ENCODE data around the gene MVB12B.
A peak's percentile ranks its signal among the peaks of the same experiment; 100 is the strongest.
"Not testable (repeated sequence)": the region's sequence is repeated elsewhere in the genome, so short reads cannot be mapped to it uniquely, and the experiment has no call there.

The MVB12B gene

GRCh38 chr9:126472198-126472947 is 145.7 kb downstream of the MVB12B start:
- DNase-seq, result no peak
- in situ Hi-C loops (cut with HindIII; ENCODE audit: low pct_ligation_motif_present, low sequenced_read_pairs), result no loop called here
- Histone ChIP-seq H3K4me3 (ENCODE audit: low read depth, low read length) (no peak overlapping the region), H3K27ac (no peak overlapping the region), H3K27me3 (replicated peaks) (no peaks in the 10 kb centered on the region), H3K36me3 (replicated peaks) (no peaks in the 10 kb centered on the region)
- TF ChIP-seq CTCF (IDR thresholded peaks at IDR 0.05; ENCODE audit: low read depth, low read length, missing control alignments), result no peak

- H3K27ac ChIP-seq, result no peak overlapping the region
- in situ Hi-C loops (cut with HindIII; ENCODE audit: low pct_ligation_motif_present, low sequenced_read_pairs), result no loop called here
Observed at GRCh38 chr9:126472948-126473298, 146.3 kb downstream of the MVB12B start.

GRCh38 chr9:126474206-126474765 is 147.7 kb downstream of the MVB12B start:
- Histone ChIP-seq H3K27me3 (replicated peaks) (no peaks in the 10 kb centered on the region), H3K27ac (peak overlapping the region; percentile 94), H3K4me3 (ENCODE audit: low read depth, low read length) (no peak overlapping the region), H3K36me3 (replicated peaks) (no peaks in the 10 kb centered on the region)
- peak; percentile 53 for DNase-seq
- in situ Hi-C loops (cut with HindIII; ENCODE audit: low pct_ligation_motif_present, low sequenced_read_pairs), result no loop called here
- no peak for TF ChIP-seq CTCF (IDR thresholded peaks at IDR 0.05; ENCODE audit: low read depth, low read length, missing control alignments)

More at GRCh38 chr9:126472948-126473298, 146.3 kb downstream of the MVB12B start:
- DNase-seq, result no peak
- Histone ChIP-seq H3K36me3 (replicated peaks) (no peaks in the 10 kb centered on the region), H3K27me3 (replicated peaks) (no peaks in the 10 kb centered on the region), H3K4me3 (ENCODE audit: low read depth, low read length) (no peak overlapping the region)
- TF ChIP-seq CTCF (IDR thresholded peaks at IDR 0.05; ENCODE audit: low read depth, low read length, missing control alignments), result no peak

GRCh38 chr9:126474786-126475485 is 148.3 kb downstream of the MVB12B start:
- Histone ChIP-seq H3K27ac (peak overlapping the region; percentile 94), H3K36me3 (replicated peaks) (no peaks in the 10 kb centered on the region), H3K27me3 (replicated peaks) (no peaks in the 10 kb centered on the region), H3K4me3 (ENCODE audit: low read depth, low read length) (no peak overlapping the region)
- DNase-seq, result peak; percentile 91
- in situ Hi-C loops (cut with HindIII; ENCODE audit: low pct_ligation_motif_present, low sequenced_read_pairs), result no loop called here
- no peak for TF ChIP-seq CTCF (IDR thresholded peaks at IDR 0.05; ENCODE audit: low read depth, low read length, missing control alignments)

GRCh38 chr9:126475933-126476555 is 149.4 kb downstream of the MVB12B start:
- no peaks in the 10 kb centered on the region for H3K27me3 ChIP-seq (replicated peaks)
- DNase-seq, result no peak
- H3K27ac ChIP-seq, result no peak overlapping the region
- H3K4me3 ChIP-seq (ENCODE audit: low read depth, low read length), result no peak overlapping the region
- no peaks in the 10 kb centered on the region for H3K36me3 ChIP-seq (replicated peaks)
- in situ Hi-C loops (cut with HindIII; ENCODE audit: low pct_ligation_motif_present, low sequenced_read_pairs), result no loop called here
- TF ChIP-seq CTCF (IDR thresholded peaks at IDR 0.05; ENCODE audit: low read depth, low read length, missing control alignments), result no peak

GRCh38 chr9:126477432-126477831 is 150.8 kb downstream of the MVB12B start:
- in situ Hi-C loops (cut with HindIII; ENCODE audit: low pct_ligation_motif_present, low sequenced_read_pairs); H3K27ac ChIP-seq; DNase-seq; H3K27me3 ChIP-seq (replicated peaks); H3K36me3 ChIP-seq (replicated peaks); H3K4me3 ChIP-seq (ENCODE audit: low read depth, low read length): not testable (repeated sequence)
